Spleen (tissue), 11 donors: Measurements from ENCODE around the gene PITX1. TPM values are rescaled to one million over a fixed set of nuclear protein-coding genes. Genes with fewer than 3 reads are reported as not detected.
"Not testable (repeated sequence)": the region's sequence is repeated elsewhere in the genome, so short reads cannot be mapped to it uniquely, and the experiment has no call there.

Experiments
- DNase-seq: peaks from one replicate; pipeline ENCODE4 v3.0.0-alpha.2; 2020
- H3K27ac ChIP-seq, 8 donors: fragments of 200-600 bp; sonication (generic) in 7 of 8; 1 replicate in 4 of 8; 2 replicates in 4 of 8; pipeline versions ENCODE4 v1.5.0 to v1.8.0; 2016 to 2021; ENCODE audit warnings: inconsistent platforms in 4 of 8, mild to moderate bottlenecking in 4 of 8, moderate library complexity in 1 of 8
- H3K27me3 ChIP-seq, 7 donors: fragments of 200-600 bp; sonication (generic) in 6 of 7; replicated peaks in 1 of 7; 1 replicate in 4 of 7; 2 replicates in 3 of 7; pipeline versions ENCODE4 v1.5.0 to v1.8.0; 2016 to 2021; ENCODE audit warnings: inconsistent platforms in 3 of 7, mild to moderate bottlenecking in 1 of 7
- H3K36me3 ChIP-seq, 6 donors: fragments of 200-600 bp; sonication (generic) in 5 of 6; 1 replicate in 4 of 6; 2 replicates in 2 of 6; pipeline versions ENCODE4 v1.5.0 to v1.8.0; 2016 to 2021; ENCODE audit warnings: inconsistent platforms in 2 of 6
- H3K4me1 ChIP-seq, 6 donors: fragments of 200-600 bp; sonication (generic) in 5 of 6; 1 replicate in 3 of 6; 2 replicates in 3 of 6; pipeline versions ENCODE4 v1.5.0 to v1.8.0; 2016 to 2021; ENCODE audit warnings: inconsistent platforms in 3 of 6
- H3K4me3 ChIP-seq, 8 donors: fragments of 200-600 bp; sonication (generic) in 7 of 8; 1 replicate in 4 of 8; 2 replicates in 4 of 8; pipeline versions ENCODE4 v1.5.0 to v1.8.0; 2016 to 2021; ENCODE audit warnings: inconsistent platforms in 4 of 8, mild to moderate bottlenecking in 4 of 8, moderate library complexity in 2 of 8
- H3K9me3 ChIP-seq, 8 donors: fragments of 200-600 bp; sonication (generic) in 7 of 8; 1 replicate in 4 of 8; 2 replicates in 4 of 8; pipeline versions ENCODE4 v1.5.0 to v1.8.0; 2016 to 2021; ENCODE audit warnings: inconsistent platforms in 4 of 8
- POLR2A ChIP-seq, 3 donors: fragments of 450-650 bp; IDR thresholded peaks; one replicate each; pipeline ENCODE4 v1.5.1; 2017; ENCODE audit warnings: antibody characterized with exemption in 3 of 3, mild to moderate bottlenecking in 1 of 3
- POLR2AphosphoS5 ChIP-seq, 3 donors: sonication (generic); formaldehyde crosslinking; IDR thresholded peaks; one replicate each; pipeline ENCODE4 v1.5.1; 2017; ENCODE audit warnings: antibody characterized with exemption in 3 of 3
- WGBS, 5 donors: extraction: QIAGEN DNeasy Blood & Tissue Kit in 3 of 5; methylation state at CpG; one replicate each; pipeline versions ENCODE4 v1.1.5 to v1.1.7; 2013 to 2018; 5-methylcytosine and 5-hydroxymethylcytosine counted together
- intact Hi-C: fragments of 100-400 bp; cut with DNase I; formaldehyde crosslinking; loops from one replicate; pipeline ENCODE4 v1.15.0; 2023; ENCODE audit warnings: low total_unique reads
- polyA plus RNA-seq, 3 donors: library from polyadenylated mRNA; stranded (reverse); fragments of 200-250 nt; gene quantifications; one replicate each; pipeline ENCODE4 v1.2.1, GENCODE V29; 2013
- total RNA-seq, 7 donors: library from RNA; depleted of rRNA in 3 of 7; stranded (reverse); fragments of >200 nt in 3 of 7; fragmentation: NEBNext Ultra II Directional in 4 of 7; extraction: Animal tissue kit (Norgen Biotek cat#: 25700) in 4 of 7; gene quantifications; one replicate each; pipeline versions ENCODE4 v1.1.0 to v1.2.1, GENCODE V29; 2016 to 2021
- TF ChIP-seq, protein P1 (sequence below), 11 experiments: fragments of 200-600 bp in 7 of 11; fragments of 450-650 bp in 4 of 11; sonication (generic) in 4 of 11; IDR thresholded peaks in 8 of 11; conservative IDR thresholded peaks in 3 of 11; 1 replicate in 7 of 11; 2 replicates in 4 of 11; pipeline versions ENCODE4 v1.4.0 to v1.8.0; 2016 to 2021; ENCODE audit warnings: antibody characterized with exemption in 11 of 11, inconsistent platforms in 4 of 11, mild to moderate bottlenecking in 1 of 11
- donor health status: healthy with polysubstance abuse.
- donor health status: DM: no; HTN: no; CAD: no; lungs with moderate emphysema.
- donor health status: DM: no; HTN: no; CAD: no.
- donor health status: Bipolar disorder and iron deficiency.
- donor health status: healthy.
- donor health status: DM: no; HTN: no; CAD: no.
- donor health status: DM: yes; HTN: yes; CAD: no.

The PITX1 gene
- total and polyA plus RNA-seq, 10 donors, result 0.04 to 0.98 (median 0.24) TPM; not detected in 6

DNA sequence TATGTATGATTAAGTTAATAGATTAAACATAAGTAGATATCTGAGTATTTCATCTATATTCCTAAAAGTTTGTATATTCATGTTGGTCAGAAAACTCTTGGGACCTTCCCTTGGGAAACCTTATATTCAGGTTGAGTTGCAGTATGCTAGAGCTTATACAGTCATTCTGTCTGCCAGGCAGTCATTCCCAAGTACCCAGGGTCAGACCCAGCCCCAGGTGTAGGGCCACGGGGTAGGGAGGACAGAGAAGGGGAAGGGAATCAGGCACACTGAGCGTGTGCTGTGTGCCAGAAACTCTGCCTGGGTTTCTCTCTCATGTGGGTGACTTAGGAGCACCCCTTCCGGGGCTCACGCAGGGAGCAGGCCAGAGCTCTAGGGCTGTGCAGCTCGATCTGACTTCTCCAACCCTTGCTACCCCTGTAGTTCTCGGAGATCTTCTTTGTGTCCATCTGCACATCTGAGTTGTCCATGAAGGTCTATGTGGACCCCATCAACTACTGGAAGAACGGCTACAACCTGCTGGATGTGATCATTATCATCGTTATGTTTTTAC is 38.1 kb downstream of the PITX1 start:
- peaks cover 0 to 2% (median 0%) of the 10 kb centered on the region in 8 donors for H3K9me3 ChIP-seq
- 91 to 93% (median 91%) methylated on average over 8 of the region's 8 CpGs for WGBS, 5 donors
- H3K27ac ChIP-seq, result no peak overlapping the region
- no peak for DNase-seq
- H3K36me3 ChIP-seq, result no peaks in the 10 kb centered on the region
- intact Hi-C loops, result no loop called here
- no peaks in the 10 kb centered on the region for H3K27me3 ChIP-seq
- TF ChIP-seq POLR2A (IDR thresholded peaks at IDR 0.05) (no peak), POLR2AphosphoS5 (IDR thresholded peaks at IDR 0.05) (no peak)
- TF ChIP-seq, protein P1, sequence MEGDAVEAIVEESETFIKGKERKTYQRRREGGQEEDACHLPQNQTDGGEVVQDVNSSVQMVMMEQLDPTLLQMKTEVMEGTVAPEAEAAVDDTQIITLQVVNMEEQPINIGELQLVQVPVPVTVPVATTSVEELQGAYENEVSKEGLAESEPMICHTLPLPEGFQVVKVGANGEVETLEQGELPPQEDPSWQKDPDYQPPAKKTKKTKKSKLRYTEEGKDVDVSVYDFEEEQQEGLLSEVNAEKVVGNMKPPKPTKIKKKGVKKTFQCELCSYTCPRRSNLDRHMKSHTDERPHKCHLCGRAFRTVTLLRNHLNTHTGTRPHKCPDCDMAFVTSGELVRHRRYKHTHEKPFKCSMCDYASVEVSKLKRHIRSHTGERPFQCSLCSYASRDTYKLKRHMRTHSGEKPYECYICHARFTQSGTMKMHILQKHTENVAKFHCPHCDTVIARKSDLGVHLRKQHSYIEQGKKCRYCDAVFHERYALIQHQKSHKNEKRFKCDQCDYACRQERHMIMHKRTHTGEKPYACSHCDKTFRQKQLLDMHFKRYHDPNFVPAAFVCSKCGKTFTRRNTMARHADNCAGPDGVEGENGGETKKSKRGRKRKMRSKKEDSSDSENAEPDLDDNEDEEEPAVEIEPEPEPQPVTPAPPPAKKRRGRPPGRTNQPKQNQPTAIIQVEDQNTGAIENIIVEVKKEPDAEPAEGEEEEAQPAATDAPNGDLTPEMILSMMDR (IDR thresholded peaks at IDR 0.05 in 8 of 11, conservative IDR thresholded peaks at IDR 0.05 in 3 of 11), result no peak
- no peak overlapping the region for H3K4me3 ChIP-seq
- peaks cover 0 to 12% (median 2%) of the 10 kb centered on the region in 6 donors for H3K4me1 ChIP-seq

DNA sequence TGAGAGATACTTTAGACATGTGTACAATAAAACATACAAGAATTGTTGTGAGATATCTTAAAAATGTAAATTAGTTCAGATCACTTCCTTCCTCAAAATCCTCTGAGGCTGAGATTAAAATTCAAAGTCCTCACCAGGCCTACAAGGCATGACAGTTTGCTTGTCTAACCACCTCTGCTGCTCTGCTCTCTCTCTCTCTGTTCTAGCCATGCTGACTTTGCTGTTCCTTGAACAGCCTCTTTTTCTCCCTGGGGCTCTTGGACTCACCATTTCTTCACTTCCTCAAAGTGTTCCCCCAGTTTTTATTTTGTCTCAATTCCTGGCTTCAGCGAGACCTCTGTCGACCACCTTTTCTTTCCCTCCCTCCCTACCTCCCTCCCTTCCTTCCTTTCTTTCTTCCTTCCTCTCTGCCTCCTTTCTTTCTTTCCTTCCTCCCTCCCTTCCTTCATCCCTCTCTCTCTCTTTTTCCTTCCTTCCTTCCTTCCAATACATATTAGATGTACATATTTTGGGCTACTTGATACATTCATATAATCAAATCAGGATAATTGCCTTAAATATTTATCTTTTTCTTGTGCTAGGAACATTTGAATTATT is 39.4 kb downstream of the PITX1 start:
- Histone ChIP-seq H3K36me3 (no peaks in the 10 kb centered on the region), H3K4me1 (peaks cover 0 to 12% (median 2%) of the 10 kb centered on the region in 6 donors), H3K27me3 (no peaks in the 10 kb centered on the region), H3K27ac (no peak overlapping the region), H3K9me3 (peaks cover 0 to 2% (median 0%) of the 10 kb centered on the region in 8 donors), H3K4me3 (no peak overlapping the region)
- no peak for TF ChIP-seq POLR2A (IDR thresholded peaks at IDR 0.05)
- TF ChIP-seq, protein P1 (IDR thresholded peaks at IDR 0.05 in 8 of 11, conservative IDR thresholded peaks at IDR 0.05 in 3 of 11), result no peak
- no peak for TF ChIP-seq POLR2AphosphoS5 (IDR thresholded peaks at IDR 0.05)
- intact Hi-C loops, result no loop called here
- WGBS, 5 donors, result 14 to 46% (median 39%) methylated on average over 2 of the region's 2 CpGs
- DNase-seq, result no peak

DNA sequence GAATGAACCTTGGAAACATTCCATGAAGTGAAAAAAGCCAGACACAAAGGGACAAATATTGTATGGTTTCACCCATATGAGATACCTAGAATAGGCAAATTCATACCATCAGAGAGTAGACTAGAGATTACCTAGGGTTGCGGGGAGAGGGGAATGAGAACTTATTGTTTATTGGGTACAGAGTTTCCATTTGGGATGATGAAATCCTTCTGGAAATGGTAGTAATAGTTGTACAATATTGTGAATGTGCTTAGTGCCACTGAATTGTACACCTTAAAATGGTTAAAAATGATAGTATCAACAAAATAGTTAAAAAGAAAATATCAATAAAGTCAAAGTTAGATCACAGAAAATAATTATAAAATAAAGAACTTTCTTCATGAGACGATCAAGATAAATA is 40.9 kb downstream of the PITX1 start:
- TF ChIP-seq, protein P1 (IDR thresholded peaks at IDR 0.05 in 8 of 11, conservative IDR thresholded peaks at IDR 0.05 in 3 of 11), result no peak
- TF ChIP-seq POLR2A (IDR thresholded peaks at IDR 0.05) (no peak), POLR2AphosphoS5 (IDR thresholded peaks at IDR 0.05) (no peak)
- WGBS, 5 donors, result 87 to 99% (median 91%) methylated on average over 2 of the region's 2 CpGs

DNA sequence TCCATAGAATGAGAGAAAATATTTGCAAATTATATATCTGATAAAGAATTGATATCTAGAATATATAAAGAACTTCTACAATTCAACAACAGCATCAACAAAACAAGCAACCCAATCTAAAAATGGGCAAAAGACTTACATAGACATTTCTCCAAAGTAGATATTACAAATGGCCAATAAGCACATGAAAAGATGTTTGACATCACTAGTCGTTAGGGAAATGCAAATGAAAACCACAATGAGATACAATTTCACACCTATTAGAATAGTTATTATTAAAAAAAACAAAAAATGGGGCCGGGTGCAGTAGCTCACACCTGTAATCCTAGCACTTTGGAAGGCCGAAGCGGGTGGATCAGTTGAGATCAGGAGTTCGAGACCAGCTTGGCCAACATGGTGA is 41.9 kb downstream of the PITX1 start:
- 91 to 95% (median 95%) methylated on average over 5 of the region's 5 CpGs for WGBS, 5 donors
- H3K4me3 ChIP-seq, result no peak overlapping the region

More for the DNA sequence above, 40.9 kb downstream of the PITX1 start:
- H3K27me3 ChIP-seq, result no peaks in the 10 kb centered on the region
- intact Hi-C loops, result no loop called here
- H3K36me3 ChIP-seq, result no peaks in the 10 kb centered on the region
- H3K4me3 ChIP-seq, result no peak overlapping the region
- peaks cover 0 to 2% (median 0%) of the 10 kb centered on the region in 8 donors for H3K9me3 ChIP-seq
- DNase-seq, result no peak
- H3K4me1 ChIP-seq, result peaks cover 0 to 12% (median 2%) of the 10 kb centered on the region in 6 donors
- H3K27ac ChIP-seq, result no peak overlapping the region

DNA sequence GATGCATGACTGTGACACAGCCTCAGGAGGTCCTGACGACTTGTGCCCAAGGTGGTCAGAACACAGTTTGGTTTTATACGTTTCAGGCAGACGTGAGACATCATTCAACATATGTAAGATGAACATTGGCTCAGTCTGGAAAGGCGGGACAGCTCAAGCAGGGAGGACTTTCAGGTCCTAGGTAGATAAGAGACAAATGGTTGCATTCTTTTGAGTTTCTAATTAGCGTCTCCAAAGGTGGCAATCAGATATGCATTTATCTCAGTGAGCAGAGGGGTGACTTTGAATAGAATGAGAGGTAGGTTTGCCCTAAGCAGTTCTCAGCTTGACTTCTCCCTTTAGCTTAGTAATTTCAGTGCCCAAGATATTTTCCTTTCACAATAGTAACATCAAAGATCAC is 43.8 kb downstream of the PITX1 start:
- H3K4me1 ChIP-seq, result peaks cover 0 to 11% (median 2%) of the 10 kb centered on the region in 6 donors
- H3K9me3 ChIP-seq, intact Hi-C loops, H3K36me3 ChIP-seq, H3K4me3 ChIP-seq, DNase-seq, H3K27ac ChIP-seq, H3K27me3 ChIP-seq: not testable (repeated sequence)
- WGBS, 5 donors, result 70 to 82% (median 73%) methylated on average over 5 of the region's 5 CpGs

More for the DNA sequence above, 41.9 kb downstream of the PITX1 start:
- peaks cover 0 to 12% (median 2%) of the 10 kb centered on the region in 6 donors for H3K4me1 ChIP-seq
- peaks cover 0 to 2% (median 0%) of the 10 kb centered on the region in 8 donors for H3K9me3 ChIP-seq
- H3K36me3 ChIP-seq, result no peaks in the 10 kb centered on the region
- no peaks in the 10 kb centered on the region for H3K27me3 ChIP-seq
- no peak overlapping the region for H3K27ac ChIP-seq
- intact Hi-C loops, result no loop called here
- TF ChIP-seq POLR2A (IDR thresholded peaks at IDR 0.05) (no peak), POLR2AphosphoS5 (IDR thresholded peaks at IDR 0.05) (no peak)
- TF ChIP-seq, protein P1 (IDR thresholded peaks at IDR 0.05 in 8 of 11, conservative IDR thresholded peaks at IDR 0.05 in 3 of 11), result no peak
- DNase-seq, result no peak
